Urinary bladder (tissue), 4 donors: ENCODE data around the gene MIAT. TPM values are rescaled to one million over a fixed set of nuclear protein-coding genes. Genes with fewer than 3 reads are reported as not detected.
A peak's percentile ranks its signal among the peaks of the same experiment; 100 is the strongest.

Source experiments
- DNase-seq: peaks from one replicate; pipeline ENCODE4 v3.0.0-alpha.2; 2015; ENCODE audit errors: extremely low spot score
- H3K27ac ChIP-seq: one replicate; pipeline ENCODE4 v1.5.1; 2013; ENCODE audit warnings: low read depth, mild to moderate bottlenecking, moderate library complexity
- H3K36me3 ChIP-seq: one replicate; pipeline ENCODE4 v1.6.1; 2013; ENCODE audit warnings: mild to moderate bottlenecking, moderate library complexity; ENCODE audit not compliant: insufficient read depth
- H3K4me1 ChIP-seq: one replicate; pipeline ENCODE4 v1.6.1; 2013; ENCODE audit warnings: mild to moderate bottlenecking, moderate library complexity; ENCODE audit not compliant: insufficient read depth
- H3K4me3 ChIP-seq: one replicate; pipeline ENCODE4 v1.5.1; 2013; ENCODE audit warnings: low read depth, low read length
- WGBS: extraction: QIAGEN DNeasy Blood & Tissue Kit; methylation state at CpG from one replicate; pipeline ENCODE4 v1.1.7; 2013; 5-methylcytosine and 5-hydroxymethylcytosine counted together
- polyA plus RNA-seq: library from polyadenylated mRNA; stranded (reverse); fragments of 200-250 nt; gene quantifications from one replicate; pipeline ENCODE4 v1.2.3, GENCODE V29; 2013
- total RNA-seq: library from RNA; depleted of rRNA; stranded (reverse); fragments of >200 nt; gene quantifications from one replicate; pipeline ENCODE4 v1.2.3, GENCODE V29; 2014
- donor health status: healthy with polysubstance abuse.
- donor health status: healthy.

MIAT gene
- total and polyA plus RNA-seq, 2 donors: 0.29 to 3.3 TPM

DNA sequence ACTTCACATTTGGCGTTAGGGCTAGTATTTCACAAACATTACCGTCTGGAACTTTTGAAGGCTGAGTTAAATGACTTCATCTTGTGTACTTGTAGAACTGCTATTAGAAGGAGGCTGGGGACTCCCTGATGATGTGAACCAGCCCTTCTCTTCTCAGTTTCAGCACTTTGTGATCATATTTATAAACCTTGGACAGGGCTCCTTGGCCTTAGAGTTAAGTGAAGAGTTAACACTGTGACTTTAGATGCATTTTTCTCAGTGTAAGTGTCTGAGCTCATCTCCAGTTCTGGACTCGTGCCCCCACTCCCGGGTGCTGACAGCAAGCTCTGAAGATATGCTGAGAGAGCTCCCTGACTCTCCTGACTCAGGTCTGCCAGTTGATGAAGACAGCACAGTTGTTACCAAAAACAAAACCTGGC is 8.4 kb downstream of the MIAT start:
- no peaks in the 10 kb centered on the region for H3K36me3 ChIP-seq
- 19% methylated on average over 4 of the region's 4 CpGs for WGBS
- no peak overlapping the region for H3K4me3 ChIP-seq
- H3K4me1 ChIP-seq: no peaks in the 10 kb centered on the region
- no peak overlapping the region for H3K27ac ChIP-seq
- no peak for DNase-seq

DNA sequence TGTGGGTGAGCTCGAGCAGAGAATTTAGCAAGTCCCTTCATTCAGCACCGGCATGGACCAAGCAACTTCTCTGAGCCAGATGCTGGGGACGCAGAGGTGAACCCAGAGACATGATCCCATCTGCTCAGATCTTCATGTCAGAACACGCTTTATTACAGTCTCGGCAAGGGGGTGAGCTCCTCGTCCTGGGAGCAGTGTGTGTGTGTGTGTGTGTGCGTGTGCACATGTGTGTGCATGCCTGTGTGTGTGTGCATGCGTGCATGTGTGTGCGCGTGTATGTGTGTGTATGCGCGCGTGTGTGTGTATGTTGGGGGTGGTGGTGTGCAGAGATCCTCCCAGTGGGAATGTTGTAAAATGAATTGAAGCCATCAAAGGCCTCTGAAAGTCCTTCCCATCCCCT is 9.8 kb downstream of the MIAT start:
- Histone ChIP-seq H3K36me3 (no peaks in the 10 kb centered on the region), H3K4me3 (no peak overlapping the region), H3K4me1 (no peaks in the 10 kb centered on the region), H3K27ac (no peak overlapping the region)
- no peak for DNase-seq
- 80% methylated on average over 13 of the region's 13 CpGs for WGBS

DNA sequence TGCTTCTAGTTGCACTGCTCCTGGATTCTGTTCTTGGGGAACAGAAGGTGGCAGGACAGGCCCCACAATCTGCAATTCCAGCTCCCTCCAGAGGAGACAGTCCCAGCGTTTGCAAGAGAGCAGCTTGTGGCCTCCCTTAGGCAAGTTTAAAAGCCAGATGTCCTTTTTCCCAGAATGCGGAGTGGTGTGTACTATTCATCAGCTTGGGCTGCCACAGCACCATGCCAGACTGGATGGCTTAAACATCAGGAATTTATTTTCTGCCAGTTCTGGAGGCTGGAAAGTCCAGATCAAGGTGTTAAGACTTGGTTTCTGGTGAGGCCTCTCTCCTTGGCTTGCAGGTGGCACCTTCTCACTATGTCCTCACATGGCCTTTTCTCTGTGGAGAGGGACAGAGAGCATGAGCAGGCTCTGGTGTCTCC is 11.7 kb downstream of the MIAT start:
- DNase-seq: no peak
- Histone ChIP-seq H3K27ac (no peak overlapping the region), H3K36me3 (no peaks in the 10 kb centered on the region), H3K4me1 (no peaks in the 10 kb centered on the region), H3K4me3 (no peak overlapping the region)
- WGBS: 47% methylated on average over 2 of the region's 2 CpGs

DNA sequence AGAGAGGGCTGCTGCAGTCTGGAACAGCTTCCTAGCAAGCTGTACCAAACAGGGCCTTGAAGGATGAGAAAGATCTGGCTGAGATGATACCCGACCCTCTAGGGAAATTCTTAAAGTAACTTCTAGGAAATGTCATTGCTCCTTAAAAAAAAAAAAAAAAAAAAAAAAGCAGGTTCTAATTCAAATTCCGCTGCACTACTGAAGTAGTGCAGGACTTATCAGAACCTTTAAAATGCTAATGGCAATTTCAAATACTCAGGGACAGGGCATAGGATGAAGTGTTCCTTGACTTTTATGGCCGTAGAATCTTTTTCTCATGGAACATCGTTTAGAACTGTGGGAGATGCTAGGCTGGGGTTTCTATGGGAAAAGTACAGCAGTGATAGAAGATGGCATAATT is 13.1 kb downstream of the MIAT start:
- H3K36me3 ChIP-seq: no peaks in the 10 kb centered on the region
- no peaks in the 10 kb centered on the region for H3K4me1 ChIP-seq
- no peak overlapping the region for H3K27ac ChIP-seq
- DNase-seq: no peak
- 84% methylated on average over 4 of the region's 4 CpGs for WGBS
- H3K4me3 ChIP-seq: no peak overlapping the region

DNA sequence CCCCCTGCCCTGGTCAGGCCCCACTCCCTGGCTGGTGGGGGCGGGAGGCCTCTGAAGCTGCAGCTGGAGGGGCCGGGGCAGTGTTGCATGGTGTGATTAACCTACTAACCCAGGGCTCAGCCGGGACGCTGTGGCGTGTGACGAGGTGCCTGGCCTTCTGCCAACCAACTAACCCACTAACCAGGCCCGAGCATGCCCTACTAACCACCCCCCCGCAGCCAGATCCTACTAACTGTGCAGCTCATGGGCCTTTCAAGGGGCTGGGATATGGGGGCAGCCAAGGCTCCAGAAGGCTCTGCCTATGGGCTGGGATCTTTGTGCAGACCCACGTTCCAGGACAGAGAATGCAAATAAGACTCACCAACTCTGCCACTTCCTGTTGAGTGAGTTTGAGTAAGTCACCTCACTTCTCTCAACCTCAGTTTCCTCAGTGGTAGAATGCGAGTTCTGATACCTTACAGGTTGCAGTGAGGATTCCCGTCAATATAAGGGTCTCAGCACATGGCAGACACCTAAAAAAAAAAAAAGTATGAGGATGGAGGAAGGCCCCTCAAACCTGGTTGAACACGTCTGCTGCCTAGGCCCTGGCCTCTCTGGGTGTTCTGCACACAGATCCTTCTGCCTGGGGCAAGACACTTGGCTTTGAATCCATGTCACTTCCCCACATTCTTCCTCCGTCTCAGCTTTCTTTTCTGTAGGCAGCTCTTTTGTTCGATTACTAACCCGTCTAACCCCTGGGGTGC is 14.1 kb downstream of the MIAT start:
- Histone ChIP-seq H3K36me3 (no peaks in the 10 kb centered on the region), H3K27ac (no peak overlapping the region), H3K4me1 (no peaks in the 10 kb centered on the region), H3K4me3 (no peak overlapping the region)
- WGBS: 80% methylated on average over 15 of the region's 15 CpGs
- no peak for DNase-seq

DNA sequence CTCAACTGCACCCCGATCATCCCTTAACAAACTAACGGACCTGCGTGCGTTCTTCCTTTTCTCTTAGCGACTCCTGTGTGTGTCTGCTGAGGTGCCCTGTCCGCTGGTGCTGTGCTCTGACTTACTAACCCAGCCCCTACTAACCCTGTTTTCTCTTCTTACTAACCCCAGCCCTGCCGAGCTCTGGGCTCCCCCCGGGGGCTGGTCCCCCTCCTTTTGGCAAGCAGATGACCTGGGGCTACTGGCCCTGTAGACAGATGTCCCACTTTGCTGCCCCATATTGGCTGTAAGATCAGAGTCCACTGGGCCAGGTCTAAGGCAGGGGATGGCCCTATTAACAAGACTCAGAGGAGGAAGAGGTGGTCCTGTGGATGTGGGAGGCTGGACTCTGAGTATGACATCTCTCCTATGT is 14.7 kb downstream of the MIAT start:
- no peaks in the 10 kb centered on the region for H3K36me3 ChIP-seq

DNA sequence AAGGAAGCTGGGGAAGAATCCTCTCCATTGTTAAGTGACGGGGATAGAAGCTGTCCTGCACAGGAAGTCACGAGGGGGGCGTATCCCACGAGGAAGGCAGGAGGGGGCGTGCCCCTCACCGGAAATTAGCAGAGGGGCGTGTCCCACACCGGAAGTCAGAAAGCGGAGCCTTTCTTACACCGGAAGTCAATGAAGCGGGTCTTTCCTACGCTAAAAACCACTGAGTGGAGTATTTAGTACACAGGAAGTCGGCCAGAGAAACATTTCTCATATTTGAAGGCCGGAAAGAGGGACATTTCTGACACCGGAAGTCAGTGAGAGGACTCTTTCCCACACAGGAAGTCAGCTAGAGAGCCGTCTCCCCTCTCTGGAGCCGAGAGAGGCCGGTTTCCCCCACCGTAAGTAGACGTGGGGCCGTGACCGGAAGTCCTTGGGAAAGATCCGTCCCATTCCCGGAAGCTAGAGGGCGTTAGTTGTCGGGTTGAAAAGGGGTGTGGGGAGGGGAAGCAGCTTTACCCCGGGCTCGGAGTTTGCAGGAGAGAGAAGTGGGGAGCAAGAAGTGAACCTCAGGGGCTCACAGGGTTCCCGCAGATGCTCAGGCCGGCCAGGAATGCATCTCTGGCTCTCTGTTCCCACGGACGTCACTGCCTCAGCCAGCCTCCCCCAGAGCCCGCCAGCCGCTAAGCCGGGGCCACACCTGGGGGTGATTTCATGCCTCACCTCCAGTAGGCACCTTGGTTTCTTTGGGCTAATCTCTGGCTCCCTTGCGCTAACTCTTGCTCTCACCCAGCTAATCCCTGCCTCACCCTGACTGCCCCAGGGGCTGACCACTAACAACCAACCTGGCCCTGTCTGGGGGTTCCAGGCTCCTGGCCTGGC is 15.4 kb downstream of the MIAT start:
- Histone ChIP-seq H3K4me1 (no peaks in the 10 kb centered on the region), H3K4me3 (peak overlapping the region; percentile 61), H3K27ac (peak overlapping the region; percentile 83), H3K36me3 (no peaks in the 10 kb centered on the region)
- peak; percentile 96 for DNase-seq
- under 1% methylated on average over 36 of the region's 36 CpGs for WGBS

More for the DNA sequence above, 14.7 kb downstream of the MIAT start:
- H3K4me3 ChIP-seq: no peak overlapping the region
- no peaks in the 10 kb centered on the region for H3K4me1 ChIP-seq
- H3K27ac ChIP-seq: peak overlapping the region; percentile 83
- DNase-seq: no peak
- WGBS: 82% methylated on average over 8 of the region's 8 CpGs

DNA sequence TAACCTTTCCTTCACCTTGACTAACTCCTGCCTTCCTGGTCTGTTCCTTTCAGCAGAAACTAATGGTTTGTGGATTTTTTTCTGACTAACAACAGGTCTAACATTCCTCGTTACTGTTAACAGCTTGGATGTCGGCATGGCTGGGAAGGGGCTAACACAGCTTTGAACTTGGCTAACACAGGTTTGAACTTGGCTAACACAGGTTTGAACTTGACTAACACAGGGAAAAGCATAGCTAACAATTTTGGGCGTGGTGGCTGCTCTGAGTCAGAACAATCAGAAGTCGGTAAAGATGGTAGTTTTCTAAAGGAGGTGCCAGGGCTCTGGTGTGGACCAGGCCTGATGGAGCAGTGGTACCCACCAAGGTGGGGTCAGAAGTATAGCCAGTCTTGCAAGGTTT is 16.1 kb downstream of the MIAT start:
- Histone ChIP-seq H3K4me1 (no peaks in the 10 kb centered on the region), H3K36me3 (no peaks in the 10 kb centered on the region), H3K4me3 (peak overlapping the region; percentile 61), H3K27ac (peak overlapping the region; percentile 82)
- WGBS: 29% methylated on average over 4 of the region's 4 CpGs
- no peak for DNase-seq

DNA sequence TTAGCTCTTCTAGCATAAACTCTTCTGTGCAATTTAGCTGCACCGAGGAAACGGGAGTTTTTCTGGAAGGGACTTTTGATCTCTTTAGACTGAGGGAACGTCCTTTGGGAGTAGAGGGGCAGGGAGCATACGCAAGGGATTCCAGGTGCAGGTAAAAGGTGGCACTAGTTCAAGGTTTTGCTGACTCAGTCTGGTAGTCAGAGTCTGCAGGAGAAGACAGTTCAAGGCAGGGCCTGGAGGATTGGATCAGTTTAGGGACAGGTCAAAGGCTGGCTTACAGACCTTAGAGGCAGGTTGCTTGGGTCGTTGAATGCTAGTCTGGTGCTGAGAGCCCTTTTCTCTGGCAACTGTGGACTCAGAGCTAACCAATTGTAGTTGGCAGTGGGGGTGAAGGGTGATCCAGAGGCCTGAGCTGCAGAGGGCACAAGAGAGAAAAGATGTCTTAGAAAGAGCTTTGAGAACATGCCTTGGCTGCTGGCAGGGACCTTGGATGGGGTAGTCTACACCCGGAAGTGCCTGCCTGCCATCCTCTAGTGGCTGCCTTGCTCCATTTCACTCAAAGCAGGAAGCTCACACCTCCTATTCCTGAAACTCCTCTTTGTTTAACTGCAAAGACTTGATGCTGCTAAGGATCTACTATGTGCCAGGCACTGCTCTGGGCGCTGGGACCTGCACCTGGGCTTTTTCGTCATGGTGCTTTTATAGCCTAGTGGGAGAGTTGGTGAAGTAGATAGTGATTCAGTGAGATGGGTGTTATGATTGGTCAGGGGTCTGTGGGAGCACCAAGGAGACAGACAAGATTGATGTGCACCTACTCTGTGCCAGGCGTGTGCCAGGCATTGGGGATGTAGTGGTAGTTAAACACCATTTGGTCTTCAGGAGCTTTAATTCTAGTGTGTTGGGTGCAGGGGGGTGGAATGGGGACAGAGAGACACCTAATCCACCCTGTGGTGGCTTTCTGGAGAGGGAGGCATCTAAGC is 17.1 kb downstream of the MIAT start:
- WGBS: 87% methylated on average over 9 of the region's 9 CpGs
- H3K4me1 ChIP-seq: no peaks in the 10 kb centered on the region
- H3K27ac ChIP-seq: no peak overlapping the region
- H3K4me3 ChIP-seq: no peak overlapping the region
- no peaks in the 10 kb centered on the region for H3K36me3 ChIP-seq
- no peak for DNase-seq

DNA sequence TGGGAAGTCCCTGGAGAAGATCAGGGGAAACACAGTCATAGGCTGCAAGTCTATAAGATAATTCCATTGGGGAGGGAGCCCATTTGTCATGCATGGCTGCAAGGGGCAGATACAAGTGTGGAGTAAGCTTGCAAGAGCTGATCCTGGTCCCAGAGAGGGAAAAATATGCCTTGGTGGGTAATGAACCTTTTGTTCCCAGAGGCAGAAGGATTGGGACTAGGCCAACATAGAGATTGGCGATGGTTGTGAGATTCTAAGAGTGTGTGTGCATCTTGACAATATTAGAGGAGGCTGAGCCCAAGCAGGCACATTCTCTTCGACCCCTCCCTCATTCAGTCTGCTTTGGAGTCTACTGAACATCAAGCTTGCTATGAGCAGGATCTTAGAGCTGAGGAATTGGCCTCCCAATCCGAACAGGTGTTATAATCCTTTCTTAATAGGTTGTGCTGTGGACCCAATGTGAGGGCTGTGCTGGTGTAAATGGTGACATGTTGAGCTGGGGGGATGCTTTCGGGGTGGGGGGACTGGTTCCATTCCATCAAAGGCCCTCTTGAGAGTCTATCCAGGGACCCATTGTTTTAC is 18.4 kb downstream of the MIAT start:
- Histone ChIP-seq H3K27ac (no peak overlapping the region), H3K36me3 (no peaks in the 10 kb centered on the region), H3K4me3 (no peak overlapping the region), H3K4me1 (no peaks in the 10 kb centered on the region)
- 92% methylated on average over 4 of the region's 4 CpGs for WGBS
- no peak for DNase-seq

DNA sequence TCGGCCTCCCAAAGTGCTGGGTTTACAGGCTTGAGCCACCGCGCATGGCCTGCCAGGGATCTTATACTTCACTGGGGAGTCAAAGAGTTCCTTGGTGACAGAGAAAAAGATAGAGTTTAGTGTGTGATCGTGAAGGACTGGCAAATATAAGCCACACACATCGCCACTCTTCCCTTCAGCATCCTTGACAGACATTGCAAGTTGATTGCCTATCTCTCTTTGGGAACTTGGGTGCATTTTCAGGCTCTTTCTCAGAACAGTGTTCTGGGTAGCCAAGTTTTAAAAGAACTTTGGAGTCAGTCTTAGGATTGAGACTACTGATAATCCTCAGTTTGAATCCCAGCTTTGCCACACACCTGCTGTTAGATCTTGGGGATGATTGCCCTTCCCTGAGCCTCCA is 19.8 kb downstream of the MIAT start:
- WGBS: 85% methylated on average over 5 of the region's 5 CpGs

DNA sequence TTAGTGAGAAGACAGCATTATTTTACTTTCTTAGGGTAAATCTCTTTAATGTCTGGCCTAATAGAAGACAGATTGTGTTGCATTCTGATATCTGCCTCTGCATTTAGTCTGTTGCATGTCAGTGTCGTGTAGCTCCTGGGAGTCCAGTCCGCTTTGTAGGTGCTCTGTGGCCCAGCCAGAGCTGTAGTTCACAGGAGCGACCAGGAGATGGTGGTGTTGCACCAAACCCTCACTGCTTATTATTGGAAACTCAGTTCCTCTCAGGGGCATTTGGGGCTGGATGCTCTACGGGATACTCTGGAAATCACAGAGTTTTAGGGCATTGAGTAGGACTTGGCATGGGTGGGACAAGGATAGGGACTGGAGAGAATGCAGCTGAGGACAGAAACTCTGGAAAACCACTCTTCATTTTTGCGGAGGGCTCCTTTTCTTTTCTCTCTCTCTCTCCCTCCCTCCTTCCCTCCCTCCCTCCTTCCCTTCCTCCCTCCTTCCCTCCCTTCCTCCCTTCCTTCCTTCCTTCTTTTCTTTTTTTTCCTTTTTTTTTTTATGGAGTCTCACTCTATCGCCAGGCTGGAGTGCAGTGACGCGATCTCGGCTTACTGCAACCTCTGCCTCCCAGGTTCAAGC is 21.7 kb downstream of the MIAT start:
- no peaks in the 10 kb centered on the region for H3K36me3 ChIP-seq
- 50% methylated on average over 9 of the region's 9 CpGs for WGBS
- no peak for DNase-seq

More for the DNA sequence above, 19.8 kb downstream of the MIAT start:
- no peak overlapping the region for H3K27ac ChIP-seq
- no peaks in the 10 kb centered on the region for H3K36me3 ChIP-seq
- no peak for DNase-seq
- no peaks in the 10 kb centered on the region for H3K4me1 ChIP-seq
- no peak overlapping the region for H3K4me3 ChIP-seq

More for the DNA sequence above, 21.7 kb downstream of the MIAT start:
- Histone ChIP-seq H3K4me3 (no peak overlapping the region), H3K4me1 (no peaks in the 10 kb centered on the region), H3K27ac (no peak overlapping the region)
